ENCODE measurements around the gene CSRP2. TPM values are rescaled to one million over a fixed set of nuclear protein-coding genes. Genes with fewer than 3 reads are reported as not detected.

CSRP2 gene
- 114 TPM for total RNA-seq

GRCh38 chr12:76878899-76879709 lies at the start of gene CSRP2:
TSS of gene CSRP2 (minus strand) at chr12:76879019. CDS start at chr12:76866260, 12,759 bp downstream.

Other genes starting within 250 kb of the CSRP2 start
- gene ZDHHC17, start 114.9 kb downstream of the CSRP2 start, total RNA-seq: 147 TPM
- gene E2F7, start 186.6 kb upstream of the CSRP2 start, total RNA-seq: 5.2 TPM